Measurements from ENCODE around the gene ANO10. TPM values are rescaled to one million over a fixed set of nuclear protein-coding genes. Genes with fewer than 3 reads are reported as not detected.
"Not testable (repeated sequence)": the region's sequence is repeated elsewhere in the genome, so short reads cannot be mapped to it uniquely, and the experiment has no call there.

The ANO10 gene
- total and polyA plus RNA-seq, 2 of the 8 experiments (the other 6 are each of a cell fraction or from before 2014, with no cell fraction given) = 38.0 to 53.2 TPM

GRCh38 chr3:43461345-43461744, 160.5 kb downstream of the ANO10 start (continued):
- TF ChIP-seq CTCF (IDR thresholded peaks at IDR 0.05; ENCODE audit: control extremely low read depth in 1 of 3, insufficient read depth in 1 of 3, low read depth in 1 of 3, low read length in 3 of 3) (no peak), HDAC6 (IDR thresholded peaks at IDR 0.05; ENCODE audit: low read depth, low read length) (no peak), NANOG (IDR thresholded peaks at IDR 0.05; ENCODE audit: insufficient read depth, low read depth, low read length, poor library complexity, severe bottlenecking) (no peak)

- H3K4me3 ChIP-seq (ENCODE audit: extremely low read depth in 1 of 4, insufficient read depth in 2 of 4, low read depth in 3 of 4, low read length in 4 of 4); POLR2A ChIA-PET (ENCODE audit: partially characterized antibody): not testable (repeated sequence)
Observed at GRCh38 chr3:43457038-43457437, 164.8 kb downstream of the ANO10 start.

More at GRCh38 chr3:43457038-43457437, 164.8 kb downstream of the ANO10 start:
- CTCF ChIA-PET (ENCODE audit: partially characterized antibody) = interaction anchor here (1.3 to 1.8 kb wide), 2 partner anchors 17 to 45 kb away, joined by 3 to 4 read pairs; no protein-coding TSS in a partner anchor
- not testable (repeated sequence) for H3K23me2 ChIP-seq (ENCODE audit: low read depth, low read length); DNase-seq (ENCODE audit: low read depth in 1 of 2, low spot score in 2 of 2); H3K4me2 ChIP-seq (ENCODE audit: insufficient read depth in 1 of 2, low read depth in 2 of 2, low read length in 2 of 2); H3K27ac ChIP-seq (ENCODE audit: low read depth, low read length); H3K23ac ChIP-seq (ENCODE audit: insufficient read length); H3K9ac ChIP-seq (replicated peaks in 1 of 4; ENCODE audit: extremely low read depth in 1 of 4, low read depth in 3 of 4, low read length in 3 of 4); H3K56ac ChIP-seq (replicated peaks; ENCODE audit: insufficient read length, low read depth, low read length); H3K79me2 ChIP-seq (ENCODE audit: control insufficient read depth in 1 of 2, insufficient read depth in 2 of 2, low read length in 2 of 2); H2BK20ac ChIP-seq (ENCODE audit: low read length); H3K4me1 ChIP-seq (replicated peaks in 1 of 4; ENCODE audit: control insufficient read depth in 3 of 4, insufficient read depth in 4 of 4, low read length in 3 of 4); FAIRE-seq; H2AFZ ChIP-seq (ENCODE audit: low read length); H2BK5ac ChIP-seq (ENCODE audit: low read depth, low read length); H2BK15ac ChIP-seq (ENCODE audit: low read length); H2BK12ac ChIP-seq (ENCODE audit: low read depth, low read length); H3K14ac ChIP-seq (ENCODE audit: insufficient read length); H4K5ac ChIP-seq (ENCODE audit: insufficient read length, low read depth, low read length); H4K91ac ChIP-seq (replicated peaks; ENCODE audit: insufficient read length, low read length); H4K8ac ChIP-seq (ENCODE audit: extremely low read depth, insufficient read depth, low read length); H3K9me3 ChIP-seq (ENCODE audit: insufficient read depth in 2 of 2, low read depth in 1 of 2, low read length in 1 of 2); H4K20me1 ChIP-seq (replicated peaks in 1 of 2; ENCODE audit: control insufficient read depth in 1 of 2, insufficient read depth in 2 of 2, low read length in 2 of 2); H3K18ac ChIP-seq (ENCODE audit: extremely low read depth, low read length); H3K27me3 ChIP-seq (replicated peaks in 1 of 4; ENCODE audit: control insufficient read depth in 3 of 4, extremely low read depth in 1 of 4, insufficient read depth in 3 of 4, low read length in 3 of 4); H3K4ac ChIP-seq (replicated peaks; ENCODE audit: insufficient read length, low read depth, low read length); H3K36me3 ChIP-seq (ENCODE audit: control insufficient read depth in 2 of 4, insufficient read depth in 4 of 4, low read length in 3 of 4); H2BK120ac ChIP-seq (replicated peaks; ENCODE audit: low read depth, low read length); H3K79me1 ChIP-seq (ENCODE audit: low read depth, low read length); H2AK5ac ChIP-seq (ENCODE audit: low read depth, low read length)
- WGBS, 2 experiments (ENCODE audit: extremely low coverage in 1 of 2, insufficient coverage in 1 of 2, insufficient read length in 1 of 2, insufficient replicate concordance in 2 of 2, low coverage in 1 of 2, low lambda C conversion rate in 2 of 2, missing lambda C conversion rate in 1 of 2) = 85% methylated on average over 1 of the region's 1 CpG; no CpG with 5 or more reads in 1 of the 2 experiments

All from H1 (cell line).